Measurements from ENCODE around the gene MALAT1. TPM values are rescaled to one million over a fixed set of nuclear protein-coding genes. Genes with fewer than 3 reads are reported as not detected.

MALAT1 gene
- total RNA-seq, 4 donors from 2014 or later = 17,948 to 48,028 (median 23,406) TPM

- intact Hi-C loops (cut with DNase I; ENCODE audit: low total_unique reads) = loop anchor here (5.0 kb wide), 1 partner anchor 78 kb away; the partner anchor contains the start of gene NEAT1
- TF ChIP-seq POLR2A (IDR thresholded peaks at IDR 0.05) = no peak
- no peak for TF ChIP-seq CTCF (IDR thresholded peaks at IDR 0.05)
- no peak for TF ChIP-seq EP300 (IDR thresholded peaks at IDR 0.05; ENCODE audit: low read depth)
- no peak for TF ChIP-seq POLR2AphosphoS5 (IDR thresholded peaks at IDR 0.05)
- peaks cover 0 to 44% (median 19%) of the 10 kb centered on the region in 4 donors for H3K36me3 ChIP-seq
- H3K4me3 ChIP-seq = peak overlapping the region; percentile 74 to 93 (median 88)
- peak overlapping the region; percentile 98 to 100 (median 99) for H3K27ac ChIP-seq
- DNase-seq = no peak
- in situ Hi-C loops (cut with MboI; ENCODE audit: low pct_ligation_motif_present in 1 of 4, low pct_unique_long_range_greater_than_20kb in 1 of 4, low sequenced_read_pairs in 3 of 4) = loop anchor here in 2 of 4 donors (10.0 kb wide), 1 partner anchor 75 kb away; the partner anchor contains the start of gene NEAT1 (in 2 of the 2)
- 0 to 2% methylated on average over 3 of the region's 3 CpGs for WGBS, 2 donors (ENCODE audit: low coverage in 1 of 2)
- no peaks in the 10 kb centered on the region for H3K27me3 ChIP-seq
- H3K4me1 ChIP-seq = peaks cover 22 to 32% (median 30%) of the 10 kb centered on the region in 4 donors
- H3K9me3 ChIP-seq = no peaks in the 10 kb centered on the region
Observed at GRCh38 chr11:65499713-65500386, 1.0 kb downstream of the MALAT1 start.

GRCh38 chr11:65500387-65501185, 1.7 kb downstream of the MALAT1 start:
- intact Hi-C loops (cut with DNase I; ENCODE audit: low total_unique reads) (no loop called here), in situ Hi-C loops (cut with MboI; ENCODE audit: low pct_ligation_motif_present in 1 of 4, low pct_unique_long_range_greater_than_20kb in 1 of 4, low sequenced_read_pairs in 3 of 4) (loop anchor here in 2 of 4 donors (10.0 kb wide), 1 partner anchor 76 kb away; the partner anchor contains the start of gene NEAT1 (in 2 of the 2))
- TF ChIP-seq POLR2A (IDR thresholded peaks at IDR 0.05) = peak; percentile 76
- TF ChIP-seq POLR2AphosphoS5 (IDR thresholded peaks at IDR 0.05) = peak; percentile 82 to 96 (median 91)
- TF ChIP-seq CTCF (IDR thresholded peaks at IDR 0.05) = no peak
- TF ChIP-seq EP300 (IDR thresholded peaks at IDR 0.05; ENCODE audit: low read depth) = no peak
- 0 to 2% methylated on average over 15 to 20 of the region's 20 CpGs for WGBS, 2 donors (ENCODE audit: low coverage in 1 of 2)
- H3K27me3 ChIP-seq = no peaks in the 10 kb centered on the region
- peak; percentile 44 for DNase-seq
- H3K27ac ChIP-seq = peak overlapping the region; percentile 98 to 100 (median 99)
- peaks cover 14 to 33% (median 31%) of the 10 kb centered on the region in 4 donors for H3K4me1 ChIP-seq
- no peaks in the 10 kb centered on the region for H3K9me3 ChIP-seq
- peaks cover 0 to 51% (median 23%) of the 10 kb centered on the region in 4 donors for H3K36me3 ChIP-seq
- peak overlapping the region; percentile 74 to 93 (median 88) for H3K4me3 ChIP-seq

DNA sequence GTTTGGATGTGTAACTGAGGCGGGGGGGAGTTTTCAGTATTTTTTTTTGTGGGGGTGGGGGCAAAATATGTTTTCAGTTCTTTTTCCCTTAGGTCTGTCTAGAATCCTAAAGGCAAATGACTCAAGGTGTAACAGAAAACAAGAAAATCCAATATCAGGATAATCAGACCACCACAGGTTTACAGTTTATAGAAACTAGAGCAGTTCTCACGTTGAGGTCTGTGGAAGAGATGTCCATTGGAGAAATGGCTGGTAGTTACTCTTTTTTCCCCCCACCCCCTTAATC, 2.3 kb downstream of the MALAT1 start:
- H3K27me3 ChIP-seq = no peaks in the 10 kb centered on the region
- peaks cover 0 to 56% (median 25%) of the 10 kb centered on the region in 4 donors for H3K36me3 ChIP-seq
- H3K27ac ChIP-seq = peak overlapping the region; percentile 98 to 100 (median 99)
- peaks cover 9 to 33% (median 31%) of the 10 kb centered on the region in 4 donors for H3K4me1 ChIP-seq
- DNase-seq = no peak
- intact Hi-C loops (cut with DNase I; ENCODE audit: low total_unique reads) = no loop called here
- TF ChIP-seq CTCF (IDR thresholded peaks at IDR 0.05) (no peak), POLR2A (IDR thresholded peaks at IDR 0.05) (no peak), POLR2AphosphoS5 (IDR thresholded peaks at IDR 0.05) (peak in 1 of 3 donors; percentile 13)
- WGBS, 2 donors (ENCODE audit: low coverage in 1 of 2) = 0% methylated on average over 2 of the region's 2 CpGs
- in situ Hi-C loops (cut with MboI; ENCODE audit: low pct_ligation_motif_present in 1 of 4, low pct_unique_long_range_greater_than_20kb in 1 of 4, low sequenced_read_pairs in 3 of 4) = loop anchor here in 2 of 4 donors (10.0 kb wide), 1 partner anchor 76 kb away; the partner anchor contains the start of gene NEAT1 (in 2 of the 2)
- peak overlapping the region; percentile 74 to 93 (median 88) for H3K4me3 ChIP-seq
- H3K9me3 ChIP-seq = no peaks in the 10 kb centered on the region
